HepG2 (cell line): ENCODE results near the gene VTN. TPM values are rescaled to one million over a fixed set of nuclear protein-coding genes. Genes with fewer than 3 reads are reported as not detected.

Experiments
- IKZF1 ChIP-seq: fragments of 450-650 bp; IDR thresholded peaks from 2 replicates; pipeline ENCODE4 v1.7.1; 2016
- MAFF ChIP-seq: IDR thresholded peaks from 2 replicates; pipeline ENCODE4 v1.6.1; 2011; ENCODE audit warnings: low read depth, low read length, improper control_type of control experiment
- RBM39 ChIP-seq: fragments of 200-400 bp; formaldehyde crosslinking; IDR thresholded peaks from one replicate; pipeline ENCODE4 v1.6.1; 2018; ENCODE audit warnings: antibody characterized with exemption, mild to moderate bottlenecking, low read depth, low read length; ENCODE audit not compliant: poor library complexity, severe bottlenecking
- RNF2 ChIP-seq: fragments of 450-650 bp; conservative IDR thresholded peaks from 2 replicates; pipeline ENCODE4 v1.6.1; 2016; ENCODE audit warnings: low read depth
- SMARCE1 ChIP-seq: fragments of 450-650 bp; IDR thresholded peaks from 2 replicates; pipeline ENCODE4 v1.6.1; 2017; ENCODE audit warnings: borderline replicate concordance
- ZBTB14 ChIP-seq: sonication (generic); formaldehyde crosslinking; IDR thresholded peaks from 2 replicates; pipeline ENCODE4 v1.4.0; 2020; ENCODE audit warnings: missing genetic modification reagents
- ZBTB44 ChIP-seq: sonication (generic); formaldehyde crosslinking; IDR thresholded peaks from 2 replicates; pipeline ENCODE4 v1.4.0; 2020; ENCODE audit warnings: missing genetic modification reagents
- ZBTB7B ChIP-seq: sonication (generic); formaldehyde crosslinking; IDR thresholded peaks from 2 replicates; pipeline ENCODE4 v1.4.0; 2020; ENCODE audit warnings: missing genetic modification reagents
- ZNF124 ChIP-seq: sonication (generic); formaldehyde crosslinking; IDR thresholded peaks from 2 replicates; pipeline ENCODE4 v1.4.0; 2020; ENCODE audit warnings: missing genetic modification reagents
- ZNF207 ChIP-seq: fragments of 450-650 bp; IDR thresholded peaks from 2 replicates; pipeline ENCODE4 v1.6.1; 2016; ENCODE audit warnings: antibody characterized with exemption, borderline replicate concordance
- ZNF260 ChIP-seq: sonication (generic); formaldehyde crosslinking; IDR thresholded peaks from 2 replicates; pipeline ENCODE4 v1.4.0; 2020; ENCODE audit warnings: missing genetic modification reagents, low read depth, mild to moderate bottlenecking, borderline replicate concordance
- ZNF441 ChIP-seq: sonication (generic); formaldehyde crosslinking; IDR thresholded peaks from 2 replicates; pipeline ENCODE4 v1.7.0; 2021; ENCODE audit warnings: missing genetic modification reagents, borderline replicate concordance
- ZNF552 ChIP-seq: sonication (generic); formaldehyde crosslinking; IDR thresholded peaks from 2 replicates; pipeline ENCODE4 v1.9.0; 2022; ENCODE audit warnings: missing genetic modification reagents, mild to moderate bottlenecking, borderline replicate concordance
- ZNF569 ChIP-seq: sonication (generic); formaldehyde crosslinking; IDR thresholded peaks from 2 replicates; pipeline ENCODE4 v1.5.0; 2020; ENCODE audit warnings: mild to moderate bottlenecking, missing genetic modification reagents, moderate library complexity, borderline replicate concordance
- ZNF570 ChIP-seq: sonication (generic); formaldehyde crosslinking; IDR thresholded peaks from 2 replicates; pipeline ENCODE4 v1.4.0; 2020; ENCODE audit warnings: mild to moderate bottlenecking, missing genetic modification reagents, borderline replicate concordance
- ZNF75D ChIP-seq: sonication (generic); formaldehyde crosslinking; IDR thresholded peaks from 2 replicates; pipeline ENCODE4 v1.8.1; 2023; ENCODE audit warnings: missing genetic modification reagents, mild to moderate bottlenecking, borderline replicate concordance
- polyA plus RNA-seq, 8 experiments: library from polyadenylated mRNA; depleted of rRNA in 3 of 8; stranded (reverse) in 7 of 8; unstranded in 1 of 8; fragments of >200 nt; fragmentation: Illumina TruSeq in 4 of 8; extraction: Trizol in 4 of 8; gene quantifications; 2 replicates each; pipeline versions ENCODE4 v1.2.1 to v1.2.3, GENCODE V29; 2011 to 2016; ENCODE audit warnings: low read depth in 4 of 8, missing spikeins in 1 of 8, mixed read lengths in 1 of 8; ENCODE audit not compliant: insufficient read depth in 1 of 8
- total RNA-seq, 5 experiments: library from RNA; depleted of rRNA; stranded (reverse); fragments of >200 nt; fragmentation: Illumina TruSeq; extraction: Trizol; gene quantifications; 2 replicates each; pipeline ENCODE4 v1.2.3, GENCODE V29; 2016; ENCODE audit warnings: low read depth in 1 of 5
- TF ChIP-seq, protein P1 (sequence below): sonication (generic); formaldehyde crosslinking; IDR thresholded peaks from 2 replicates; pipeline ENCODE4 v1.4.0; 2020; ENCODE audit warnings: low read depth, mild to moderate bottlenecking, missing genetic modification reagents
- TF ChIP-seq, protein P2 (sequence below): fragments of 450-650 bp; IDR thresholded peaks from 2 replicates; pipeline ENCODE4 v1.6.1; 2016
- TF ChIP-seq, protein P3 (sequence below), 2 experiments: fragments of 450-650 bp in 1 of 2; sonication (generic) in 1 of 2; formaldehyde crosslinking; IDR thresholded peaks; 2 replicates each; pipeline versions ENCODE4 v1.5.0 to v1.8.0; 2020 to 2022; ENCODE audit warnings: mild to moderate bottlenecking in 1 of 2, missing genetic modification reagents in 1 of 2
- TF ChIP-seq, protein P4 (sequence below): sonication (generic); formaldehyde crosslinking; IDR thresholded peaks from 2 replicates; pipeline ENCODE4 v1.5.0; 2020; ENCODE audit warnings: missing genetic modification reagents

VTN gene
- total and polyA plus RNA-seq, 2 of the 13 experiments (the other 11 are each of a cell fraction or from before 2014, with no cell fraction given): 108 to 131 TPM

DNA sequence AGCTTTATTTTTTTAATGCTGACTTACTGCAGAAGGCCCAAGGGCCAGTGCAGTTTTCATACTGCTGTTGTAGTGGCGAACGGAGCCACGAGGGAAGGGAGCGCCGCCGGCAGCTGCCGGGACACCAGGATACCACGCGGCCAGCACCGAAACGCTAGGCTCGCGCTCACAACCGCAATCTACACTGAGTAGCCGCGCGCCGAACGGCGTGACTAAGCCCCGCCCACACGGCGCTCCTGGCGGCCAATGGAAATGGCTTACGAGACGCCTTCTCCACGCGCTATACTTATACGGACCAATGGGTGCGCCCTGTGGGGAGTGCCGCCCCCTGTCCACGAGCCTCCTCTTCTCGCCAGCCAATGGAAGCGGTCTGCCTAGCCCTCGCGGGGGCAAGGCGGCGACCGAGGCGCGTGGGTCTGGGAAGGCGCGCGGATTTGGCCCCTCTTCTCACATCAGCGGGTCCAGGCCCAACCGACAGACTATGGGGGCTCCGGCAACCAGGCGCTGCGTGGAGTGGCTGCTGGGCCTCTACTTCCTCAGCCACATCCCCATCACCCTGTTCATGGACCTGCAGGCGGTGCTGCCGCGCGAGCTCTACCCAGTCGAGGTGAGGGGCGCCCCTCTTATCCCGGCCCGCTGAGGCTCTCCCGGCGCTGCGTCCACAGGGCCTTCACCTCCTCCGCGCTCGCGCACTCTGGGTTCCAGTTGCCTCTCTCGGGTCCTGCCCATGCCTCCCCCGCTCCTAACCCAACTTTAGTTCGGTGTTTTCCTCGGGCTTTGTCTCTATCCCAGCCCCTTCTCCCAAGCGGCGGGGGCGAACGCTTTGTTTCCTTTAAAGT, 51.1 kb downstream of the VTN start, which contains the start of gene TMEM97 (continued):
- TF ChIP-seq RBM39 (no peak), ZNF75D (CRISPR knock-in tag) (no peak; the same call in 1 of the 2 replicates), ZBTB44 (CRISPR knock-in tag) (peak; percentile 29; the same call in 1 of the 2 replicates), ZNF569 (CRISPR knock-in tag) (no peak), SMARCE1 (no peak), RNF2 (peak; percentile 85), IKZF1 (no peak), MAFF (no peak), ZNF552 (CRISPR knock-in tag) (no peak; the same call in 1 of the 2 replicates), ZNF124 (CRISPR knock-in tag) (no peak), ZBTB14 (CRISPR knock-in tag) (peak; percentile 72), ZNF260 (no peak), ZNF207 (no peak), ZBTB7B (CRISPR knock-in tag) (no peak; the same call in 1 of the 2 replicates), ZNF441 (CRISPR knock-in tag) (peak; percentile 77; the same call in 1 of the 2 replicates), ZNF570 (CRISPR knock-in tag) (no peak)
- TF ChIP-seq, protein P1, sequence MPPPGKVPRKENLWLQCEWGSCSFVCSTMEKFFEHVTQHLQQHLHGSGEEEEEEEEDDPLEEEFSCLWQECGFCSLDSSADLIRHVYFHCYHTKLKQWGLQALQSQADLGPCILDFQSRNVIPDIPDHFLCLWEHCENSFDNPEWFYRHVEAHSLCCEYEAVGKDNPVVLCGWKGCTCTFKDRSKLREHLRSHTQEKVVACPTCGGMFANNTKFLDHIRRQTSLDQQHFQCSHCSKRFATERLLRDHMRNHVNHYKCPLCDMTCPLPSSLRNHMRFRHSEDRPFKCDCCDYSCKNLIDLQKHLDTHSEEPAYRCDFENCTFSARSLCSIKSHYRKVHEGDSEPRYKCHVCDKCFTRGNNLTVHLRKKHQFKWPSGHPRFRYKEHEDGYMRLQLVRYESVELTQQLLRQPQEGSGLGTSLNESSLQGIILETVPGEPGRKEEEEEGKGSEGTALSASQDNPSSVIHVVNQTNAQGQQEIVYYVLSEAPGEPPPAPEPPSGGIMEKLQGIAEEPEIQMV (CRISPR knock-in tag): peak; percentile 53
- TF ChIP-seq, protein P2, sequence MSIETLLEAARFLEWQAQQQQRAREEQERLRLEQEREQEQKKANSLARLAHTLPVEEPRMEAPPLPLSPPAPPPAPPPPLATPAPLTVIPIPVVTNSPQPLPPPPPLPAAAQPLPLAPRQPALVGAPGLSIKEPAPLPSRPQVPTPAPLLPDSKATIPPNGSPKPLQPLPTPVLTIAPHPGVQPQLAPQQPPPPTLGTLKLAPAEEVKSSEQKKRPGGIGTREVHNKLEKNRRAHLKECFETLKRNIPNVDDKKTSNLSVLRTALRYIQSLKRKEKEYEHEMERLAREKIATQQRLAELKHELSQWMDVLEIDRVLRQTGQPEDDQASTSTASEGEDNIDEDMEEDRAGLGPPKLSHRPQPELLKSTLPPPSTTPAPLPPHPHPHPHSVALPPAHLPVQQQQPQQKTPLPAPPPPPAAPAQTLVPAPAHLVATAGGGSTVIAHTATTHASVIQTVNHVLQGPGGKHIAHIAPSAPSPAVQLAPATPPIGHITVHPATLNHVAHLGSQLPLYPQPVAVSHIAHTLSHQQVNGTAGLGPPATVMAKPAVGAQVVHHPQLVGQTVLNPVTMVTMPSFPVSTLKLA: peak; percentile 63
- TF ChIP-seq, protein P3, sequence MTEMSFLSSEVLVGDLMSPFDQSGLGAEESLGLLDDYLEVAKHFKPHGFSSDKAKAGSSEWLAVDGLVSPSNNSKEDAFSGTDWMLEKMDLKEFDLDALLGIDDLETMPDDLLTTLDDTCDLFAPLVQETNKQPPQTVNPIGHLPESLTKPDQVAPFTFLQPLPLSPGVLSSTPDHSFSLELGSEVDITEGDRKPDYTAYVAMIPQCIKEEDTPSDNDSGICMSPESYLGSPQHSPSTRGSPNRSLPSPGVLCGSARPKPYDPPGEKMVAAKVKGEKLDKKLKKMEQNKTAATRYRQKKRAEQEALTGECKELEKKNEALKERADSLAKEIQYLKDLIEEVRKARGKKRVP (CRISPR knock-in tag; IDR thresholded peaks at IDR 0.05): peak in 1 of 2 experiments; percentile 36; a peak in 1 of 4 replicates
- TF ChIP-seq, protein P4, sequence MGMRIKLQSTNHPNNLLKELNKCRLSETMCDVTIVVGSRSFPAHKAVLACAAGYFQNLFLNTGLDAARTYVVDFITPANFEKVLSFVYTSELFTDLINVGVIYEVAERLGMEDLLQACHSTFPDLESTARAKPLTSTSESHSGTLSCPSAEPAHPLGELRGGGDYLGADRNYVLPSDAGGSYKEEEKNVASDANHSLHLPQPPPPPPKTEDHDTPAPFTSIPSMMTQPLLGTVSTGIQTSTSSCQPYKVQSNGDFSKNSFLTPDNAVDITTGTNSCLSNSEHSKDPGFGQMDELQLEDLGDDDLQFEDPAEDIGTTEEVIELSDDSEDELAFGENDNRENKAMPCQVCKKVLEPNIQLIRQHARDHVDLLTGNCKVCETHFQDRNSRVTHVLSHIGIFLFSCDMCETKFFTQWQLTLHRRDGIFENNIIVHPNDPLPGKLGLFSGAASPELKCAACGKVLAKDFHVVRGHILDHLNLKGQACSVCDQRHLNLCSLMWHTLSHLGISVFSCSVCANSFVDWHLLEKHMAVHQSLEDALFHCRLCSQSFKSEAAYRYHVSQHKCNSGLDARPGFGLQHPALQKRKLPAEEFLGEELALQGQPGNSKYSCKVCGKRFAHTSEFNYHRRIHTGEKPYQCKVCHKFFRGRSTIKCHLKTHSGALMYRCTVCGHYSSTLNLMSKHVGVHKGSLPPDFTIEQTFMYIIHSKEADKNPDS (CRISPR knock-in tag): no peak
